Psoas muscle (tissue), 8 donors: ENCODE data around the gene SNRNP35. TPM values are rescaled to one million over a fixed set of nuclear protein-coding genes. Genes with fewer than 3 reads are reported as not detected.
A peak's percentile ranks its signal among the peaks of the same experiment; 100 is the strongest.

Source experiments
- ATAC-seq, 4 donors: fragments of 200-7000 bp; cut with Tn5 transposase; one replicate each; pipeline ENCODE4 v1.9.1; 2020; ENCODE audit warnings: moderate library complexity in 3 of 4, mild to moderate bottlenecking in 2 of 4
- DNase-seq, 2 donors: peaks; one replicate each; pipeline ENCODE4 v3.0.0-alpha.2; 2020
- H3K27ac ChIP-seq: fragments of 200-600 bp; one replicate; pipeline ENCODE4 v1.8.0; 2022
- H3K27me3 ChIP-seq, 3 donors: fragments of 200-600 bp in 1 of 3; one replicate each; pipeline versions ENCODE4 v1.6.1 to v1.8.0; 2013 to 2022; ENCODE audit warnings: low read length in 2 of 3, mild to moderate bottlenecking in 2 of 3, moderate library complexity in 1 of 3; ENCODE audit not compliant: insufficient read depth in 3 of 3
- H3K36me3 ChIP-seq, 2 donors: fragments of 200-600 bp in 1 of 2; one replicate each; pipeline versions ENCODE4 v1.6.1 to v1.8.0; 2013 to 2022; ENCODE audit warnings: low read depth in 1 of 2, mild to moderate bottlenecking in 1 of 2, moderate library complexity in 1 of 2; ENCODE audit not compliant: insufficient read depth in 1 of 2
- H3K4me1 ChIP-seq: fragments of 200-600 bp; one replicate; pipeline ENCODE4 v1.8.0; 2022
- H3K4me3 ChIP-seq: fragments of 200-600 bp; one replicate; pipeline ENCODE4 v1.8.0; 2022; ENCODE audit warnings: mild to moderate bottlenecking
- H3K9me3 ChIP-seq: fragments of 200-600 bp; one replicate; pipeline ENCODE4 v1.8.0; 2022
- WGBS, 3 donors: extraction: QIAGEN DNeasy Blood & Tissue Kit; methylation state at CpG; one replicate each; pipeline versions ENCODE4 v1.1.6 to v1.1.7; 2013; 5-methylcytosine and 5-hydroxymethylcytosine counted together
- intact Hi-C, 2 donors: fragments of 100-400 bp; cut with DNase I; formaldehyde crosslinking; loops; one replicate each; pipeline versions ENCODE4 v1.11.0 to v1.14.2; 2022
- polyA plus RNA-seq, 3 donors: library from polyadenylated mRNA; stranded (reverse); fragments of 200-250 nt; gene quantifications; one replicate each; pipeline ENCODE4 v1.2.3, GENCODE V29; 2013
- total RNA-seq, 4 donors: library from RNA; stranded (reverse); fragmentation: NEBNext Ultra II Directional in 2 of 4; extraction: Animal tissue kit (Norgen Biotek cat#: 25700) in 2 of 4; gene quantifications; one replicate each; pipeline versions ENCODE4 v1.2.1 to v1.2.4, GENCODE V29; 2021 to 2023
- TF ChIP-seq, protein P1 (sequence below): fragments of 200-600 bp; IDR thresholded peaks from one replicate; pipeline ENCODE4 v1.8.0; 2022; ENCODE audit warnings: antibody characterized with exemption
- donor health status: healthy with polysubstance abuse.
- donor health status: DM: no; HTN: no; CAD: no; lungs with moderate emphysema.
- donor health status: Bipolar disorder and iron deficiency.
- donor health status: healthy.
- donor health status: DM: yes; HTN: yes; CAD: no.
- donor health status: DM: no; HTN: no; CAD: no.
- donor health status: DM: no; HTN: no; CAD: no.
- donor health status: DM: yes; HTN: yes; CAD: no.

SNRNP35 gene
- total and polyA plus RNA-seq, 7 donors = 19.8 to 44.0 (median 31.7) TPM

GRCh38 chr12:123485756-123486155 lies 27.8 kb downstream of the SNRNP35 start:
- peak in 1 of 2 donors; percentile 55 for DNase-seq
- H3K27ac ChIP-seq = peak overlapping the region; percentile 58
- peak in 1 of 4 donors; percentile 32 for ATAC-seq

DNA sequence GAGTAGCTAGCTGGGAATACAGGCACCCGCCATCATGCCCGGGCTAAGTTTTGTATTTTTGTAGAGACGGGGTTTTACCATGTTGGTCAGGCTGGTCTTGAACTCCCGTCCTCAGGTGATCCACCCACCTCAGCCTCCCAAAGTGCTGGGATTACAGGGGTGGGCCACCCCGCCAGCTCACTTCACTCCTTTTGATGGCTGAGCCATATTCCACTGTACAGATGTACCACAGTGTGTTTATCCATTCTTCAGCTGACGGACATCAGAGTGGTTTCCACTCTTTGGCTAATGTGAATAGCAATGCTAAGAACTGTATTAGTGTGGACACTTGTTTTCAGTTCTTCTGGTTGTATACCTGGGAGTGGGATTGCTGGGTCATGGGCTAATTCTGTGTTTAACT lies 29.5 kb downstream of the SNRNP35 start:
- H3K9me3 ChIP-seq = no peaks in the 10 kb centered on the region
- H3K27ac ChIP-seq = no peak overlapping the region
- H3K4me1 ChIP-seq = peaks cover 6% of the 10 kb centered on the region
- no peak for DNase-seq
- WGBS, 3 donors = 96 to 99% (median 99%) methylated on average over 6 of the region's 6 CpGs
- intact Hi-C loops = no loop called here
- H3K36me3 ChIP-seq = peaks cover 0 to 38% of the 10 kb centered on the region in 2 donors
- H3K4me3 ChIP-seq = no peak overlapping the region
- no peaks in the 10 kb centered on the region for H3K27me3 ChIP-seq
- TF ChIP-seq, protein P1, sequence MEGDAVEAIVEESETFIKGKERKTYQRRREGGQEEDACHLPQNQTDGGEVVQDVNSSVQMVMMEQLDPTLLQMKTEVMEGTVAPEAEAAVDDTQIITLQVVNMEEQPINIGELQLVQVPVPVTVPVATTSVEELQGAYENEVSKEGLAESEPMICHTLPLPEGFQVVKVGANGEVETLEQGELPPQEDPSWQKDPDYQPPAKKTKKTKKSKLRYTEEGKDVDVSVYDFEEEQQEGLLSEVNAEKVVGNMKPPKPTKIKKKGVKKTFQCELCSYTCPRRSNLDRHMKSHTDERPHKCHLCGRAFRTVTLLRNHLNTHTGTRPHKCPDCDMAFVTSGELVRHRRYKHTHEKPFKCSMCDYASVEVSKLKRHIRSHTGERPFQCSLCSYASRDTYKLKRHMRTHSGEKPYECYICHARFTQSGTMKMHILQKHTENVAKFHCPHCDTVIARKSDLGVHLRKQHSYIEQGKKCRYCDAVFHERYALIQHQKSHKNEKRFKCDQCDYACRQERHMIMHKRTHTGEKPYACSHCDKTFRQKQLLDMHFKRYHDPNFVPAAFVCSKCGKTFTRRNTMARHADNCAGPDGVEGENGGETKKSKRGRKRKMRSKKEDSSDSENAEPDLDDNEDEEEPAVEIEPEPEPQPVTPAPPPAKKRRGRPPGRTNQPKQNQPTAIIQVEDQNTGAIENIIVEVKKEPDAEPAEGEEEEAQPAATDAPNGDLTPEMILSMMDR = no peak
- ATAC-seq = no peak

More at GRCh38 chr12:123485756-123486155, 27.8 kb downstream of the SNRNP35 start:
- intact Hi-C loops = no loop called here
- Histone ChIP-seq H3K27me3 (no peaks in the 10 kb centered on the region), H3K4me1 (peaks cover 4% of the 10 kb centered on the region), H3K4me3 (no peak overlapping the region), H3K36me3 (peaks cover 0 to 44% of the 10 kb centered on the region in 2 donors), H3K9me3 (no peaks in the 10 kb centered on the region)
- WGBS, 3 donors = 58 to 70% (median 64%) methylated on average over 12 to 14 of the region's 14 CpGs
- TF ChIP-seq, protein P1 = no peak

GRCh38 chr12:123488539-123489230 lies 30.7 kb downstream of the SNRNP35 start:
- no peaks in the 10 kb centered on the region for H3K9me3 ChIP-seq
- peak in 3 of 4 donors; percentile 11 to 24 (median 18) for ATAC-seq
- intact Hi-C loops = no loop called here
- H3K4me1 ChIP-seq = peaks cover 15% of the 10 kb centered on the region
- peaks cover 0 to 31% of the 10 kb centered on the region in 2 donors for H3K36me3 ChIP-seq
- peak overlapping the region; percentile 53 for H3K27ac ChIP-seq
- peak in 1 of 2 donors; percentile 52 for DNase-seq
- TF ChIP-seq, protein P1 = no peak
- no peak overlapping the region for H3K4me3 ChIP-seq
- H3K27me3 ChIP-seq = no peaks in the 10 kb centered on the region
- WGBS, 3 donors = 47 to 64% (median 49%) methylated on average over 20 of the region's 20 CpGs

- intact Hi-C loops = no loop called here
- no peak for ATAC-seq
Observed at GRCh38 chr12:123489580-123489979, 31.6 kb downstream of the SNRNP35 start.

More at GRCh38 chr12:123489580-123489979, 31.6 kb downstream of the SNRNP35 start:
- no peak overlapping the region for H3K4me3 ChIP-seq
- TF ChIP-seq, protein P1 = no peak
- peaks cover 20% of the 10 kb centered on the region for H3K4me1 ChIP-seq
- WGBS, 3 donors = 92 to 97% (median 96%) methylated on average over 6 of the region's 6 CpGs
- H3K36me3 ChIP-seq = peaks cover 0 to 22% of the 10 kb centered on the region in 2 donors
- H3K27ac ChIP-seq = peak overlapping the region; percentile 9
- no peaks in the 10 kb centered on the region for H3K9me3 ChIP-seq
- DNase-seq = no peak
- no peaks in the 10 kb centered on the region for H3K27me3 ChIP-seq
